GM19324 (cell line): Measurements from ENCODE around the gene FAM3A.
A peak's percentile ranks its signal among the peaks of the same experiment; 100 is the strongest.

ENCODE experiments used
- ATAC-seq: cut with Tn5 transposase; IDR thresholded peaks from one replicate; pipeline ENCODE4 v1.9.1; 2021; ENCODE audit warnings: mild to moderate bottlenecking, moderate library complexity; ENCODE audit not compliant: unreplicated experiment, low FRiP score

Gene FAM3A

GRCh38 chrX:154483325-154483724 lies 32.7 kb downstream of the FAM3A start:
- no peak for ATAC-seq

DNA sequence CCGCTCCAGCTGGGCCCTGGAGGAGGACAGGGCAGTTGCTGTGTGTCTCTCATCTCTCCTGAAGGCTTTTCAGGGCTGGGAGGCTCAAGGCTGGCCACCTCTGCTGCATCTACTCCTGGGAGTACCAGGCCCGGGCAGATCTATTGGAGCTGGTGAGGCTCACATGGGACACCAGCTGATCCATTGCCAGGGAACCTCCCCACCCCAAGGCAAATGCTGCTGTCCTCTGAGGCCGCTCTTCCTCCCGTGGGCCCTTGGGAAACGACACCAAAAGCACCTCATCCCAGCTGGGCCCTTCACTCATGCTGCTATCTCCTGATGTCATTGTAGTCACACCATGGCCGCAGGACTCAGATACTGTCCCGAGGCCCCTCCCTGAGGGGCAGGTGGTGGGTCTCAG lies 33.2 kb downstream of the FAM3A start:
- no peak for ATAC-seq

- no peak for ATAC-seq
Measured at GRCh38 chrX:154481911-154482601, 34.0 kb downstream of the FAM3A start.

DNA sequence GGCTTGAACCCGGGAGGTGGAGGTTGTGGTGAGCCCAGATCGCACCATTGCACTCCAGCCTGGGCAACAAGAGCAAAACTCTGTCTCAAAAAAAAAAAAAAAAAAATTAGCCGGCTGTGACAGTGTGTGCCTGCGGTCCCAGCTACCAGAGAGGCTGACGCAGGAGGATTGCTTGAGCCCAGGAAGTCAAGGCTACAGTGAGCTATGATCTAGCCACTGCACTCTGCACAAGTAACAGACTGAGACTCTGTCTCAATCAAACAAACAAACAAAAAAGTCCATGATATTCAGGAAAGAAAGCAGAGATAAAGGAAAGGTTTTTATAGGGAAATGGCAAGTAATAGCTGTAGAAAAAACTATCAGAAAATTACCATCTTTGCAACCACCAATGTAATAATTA lies 34.8 kb downstream of the FAM3A start:
- ATAC-seq: no peak

GRCh38 chrX:154478728-154479622 lies 37.1 kb downstream of the FAM3A start, which contains the start of gene LAGE3:
LAGE3 (minus strand) TSS chrX:154479281; CDS start chrX:154478915, 366 bp downstream.
- ATAC-seq: peak; percentile 85

- no peak for ATAC-seq
Measured at GRCh38 chrX:154477891-154478477, 38.0 kb downstream of the FAM3A start.

- no peak for ATAC-seq
Measured at GRCh38 chrX:154476821-154477220, 39.2 kb downstream of the FAM3A start.

DNA sequence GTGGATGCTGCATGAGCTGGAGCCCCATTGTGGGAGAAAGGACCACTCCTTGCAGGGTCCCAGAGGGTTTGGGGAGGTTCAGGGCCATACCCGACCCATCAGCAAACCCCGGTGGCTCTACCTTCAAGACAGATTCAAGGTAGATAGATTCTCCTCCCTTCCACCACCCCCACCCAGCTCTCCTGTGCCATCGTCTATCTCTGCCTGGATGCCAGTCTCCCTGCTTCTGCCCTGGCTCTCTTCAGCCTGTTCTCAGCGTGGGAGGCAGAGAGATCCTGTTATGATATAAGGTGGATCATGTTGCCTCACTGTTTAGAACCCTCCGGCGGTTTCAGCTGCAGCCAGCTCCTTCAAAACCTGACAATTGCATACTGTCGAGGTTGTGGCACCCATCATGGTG lies 42.3 kb downstream of the FAM3A start:
- ATAC-seq: no peak

DNA sequence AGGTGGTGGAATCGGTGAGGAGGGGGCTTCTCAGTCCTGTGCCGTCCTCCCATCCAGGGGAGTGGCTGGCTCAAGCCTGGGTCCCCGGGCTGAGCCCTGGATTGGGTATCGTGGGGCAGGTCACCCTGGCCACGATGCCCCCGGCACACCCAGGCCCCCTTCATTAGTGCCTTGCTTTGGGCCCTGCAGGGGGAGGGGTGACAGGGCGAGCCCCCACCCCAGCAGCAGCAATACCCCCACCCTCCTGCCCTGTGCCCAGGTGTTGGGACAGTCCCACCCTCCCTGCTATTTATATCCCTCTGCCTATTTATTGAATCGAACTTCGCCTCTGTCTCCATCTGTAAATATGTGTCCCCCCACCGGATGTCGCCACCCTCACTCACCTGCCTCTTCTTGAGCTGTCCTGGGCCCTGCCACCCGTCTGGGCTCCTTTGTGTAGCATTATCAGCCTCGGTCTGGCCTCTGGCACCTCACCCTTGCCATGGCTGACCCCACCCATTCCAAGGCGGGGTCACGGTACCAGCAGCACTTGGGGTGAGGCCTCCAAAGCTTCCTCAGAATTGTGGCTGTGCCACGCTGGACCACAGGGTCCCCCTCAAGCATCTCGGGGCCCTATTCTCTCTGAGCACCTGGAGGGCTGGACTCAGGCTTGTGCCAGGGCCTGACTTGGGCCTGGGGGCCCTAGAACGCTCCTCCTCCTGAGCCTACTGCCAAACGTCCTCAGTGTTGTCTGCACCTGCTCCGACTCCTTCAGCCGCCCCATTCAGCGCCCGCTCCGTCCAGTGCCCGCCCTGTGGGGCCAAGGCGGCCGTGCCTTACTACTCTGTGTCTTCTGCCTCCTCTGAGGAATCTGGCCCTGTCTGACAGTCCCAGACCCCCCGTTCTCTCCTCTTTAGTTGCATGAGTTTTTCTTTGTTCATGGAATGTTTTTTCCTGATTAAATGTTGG lies 43.1 kb downstream of the FAM3A start:
- ATAC-seq: no peak

GRCh38 chrX:154471839-154472684 lies 44.0 kb downstream of the FAM3A start:
- no peak for ATAC-seq

GRCh38 chrX:154470914-154471568 lies 45.0 kb downstream of the FAM3A start:
- ATAC-seq: no peak

GRCh38 chrX:154470434-154470833 lies 45.6 kb downstream of the FAM3A start:
- ATAC-seq: no peak

- no peak for ATAC-seq
Measured at GRCh38 chrX:154469880-154470279, 46.2 kb downstream of the FAM3A start.

DNA sequence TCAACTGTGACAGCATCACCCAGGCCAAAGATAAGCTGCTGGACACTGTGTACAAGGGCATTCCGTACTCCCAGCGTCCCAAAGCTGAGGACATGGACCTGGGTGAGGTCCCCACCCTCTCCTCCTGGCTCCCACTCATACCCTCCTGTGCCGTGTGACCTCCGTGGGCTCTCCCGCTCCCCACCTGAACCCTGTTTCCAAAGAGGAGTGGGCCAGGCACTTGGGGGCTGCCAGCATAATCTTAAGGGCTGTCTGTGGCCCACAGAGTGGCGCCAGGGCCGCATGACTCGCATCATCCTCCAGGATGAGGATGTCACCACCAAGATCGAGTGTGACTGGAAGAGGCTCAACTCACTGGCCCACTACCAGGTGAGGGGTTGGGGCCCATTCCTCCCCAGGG lies 46.9 kb downstream of the FAM3A start:
- ATAC-seq: no peak

DNA sequence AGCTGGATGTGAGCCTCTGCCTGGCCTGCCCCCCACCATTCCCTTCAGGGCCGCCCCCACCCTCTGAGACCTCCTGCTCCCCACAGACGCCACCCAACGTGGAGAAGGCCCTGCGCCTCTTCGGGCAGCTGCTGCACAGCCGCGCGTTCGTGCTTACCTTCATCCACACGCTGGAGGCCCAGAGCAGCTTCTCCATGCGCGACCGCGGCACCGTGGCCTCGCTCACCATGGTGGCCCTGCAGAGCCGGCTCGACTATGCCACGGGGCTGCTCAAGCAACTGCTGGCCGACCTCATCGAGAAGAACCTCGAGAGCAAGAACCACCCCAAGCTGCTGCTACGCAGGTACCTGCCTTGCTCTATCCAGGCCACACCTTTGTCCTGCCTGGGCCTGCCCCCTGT lies 47.8 kb downstream of the FAM3A start:
- ATAC-seq: no peak

DNA sequence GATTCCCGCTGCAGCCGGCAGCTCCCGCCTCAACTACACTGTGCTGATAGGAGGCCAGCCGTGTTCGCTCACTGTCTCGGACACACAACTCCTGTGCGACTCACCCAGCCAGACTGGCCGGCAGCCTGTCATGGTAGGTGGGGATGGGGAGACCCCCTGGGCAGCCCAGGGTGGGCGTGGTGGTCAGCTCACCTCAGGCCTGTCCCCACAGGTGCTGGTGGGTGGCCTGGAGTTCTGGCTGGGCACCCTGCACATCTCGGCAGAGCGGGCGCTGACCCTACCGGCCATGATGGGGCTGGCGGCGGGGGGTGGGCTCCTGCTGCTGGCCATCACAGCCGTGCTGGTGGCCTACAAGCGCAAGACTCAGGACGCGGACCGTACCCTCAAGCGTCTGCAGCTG lies 48.5 kb downstream of the FAM3A start:
- ATAC-seq: no peak

DNA sequence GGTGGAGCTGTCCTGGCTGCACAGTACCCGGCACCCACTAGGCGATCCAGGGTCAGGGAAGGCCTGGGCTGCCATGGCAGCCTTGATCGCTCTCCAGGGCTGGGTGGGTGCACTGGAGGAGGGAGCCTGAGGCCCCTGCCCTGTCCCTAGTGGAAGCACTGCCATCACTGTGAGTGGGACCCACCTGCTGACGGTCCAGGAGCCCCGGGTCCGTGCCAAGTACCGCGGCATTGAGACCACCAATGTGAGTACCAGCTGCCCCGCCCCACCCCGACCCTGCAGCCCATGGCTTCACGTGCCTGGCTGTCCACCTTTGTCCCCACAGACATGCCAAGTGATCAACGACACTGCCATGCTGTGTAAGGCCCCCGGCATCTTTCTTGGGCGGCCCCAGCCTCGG lies 49.1 kb downstream of the FAM3A start:
- no peak for ATAC-seq

DNA sequence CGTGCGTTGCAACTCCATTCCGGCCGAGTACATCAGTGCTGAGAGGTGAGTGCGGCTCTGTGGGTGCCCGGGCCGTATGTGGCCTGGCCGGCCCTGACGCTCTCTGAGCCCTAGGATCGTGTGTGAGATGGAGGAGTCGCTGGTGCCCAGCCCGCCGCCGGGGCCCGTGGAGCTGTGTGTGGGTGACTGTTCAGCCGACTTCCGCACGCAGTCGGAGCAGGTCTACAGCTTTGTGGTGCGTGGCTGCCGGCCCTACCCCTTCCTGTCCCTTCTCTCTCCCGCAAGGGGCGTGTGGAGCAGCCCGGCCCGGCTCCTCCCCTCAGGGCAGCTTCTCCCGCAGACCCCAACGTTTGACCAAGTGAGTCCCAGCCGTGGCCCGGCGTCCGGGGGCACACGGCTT lies 50.0 kb downstream of the FAM3A start:
- no peak for ATAC-seq

- ATAC-seq: no peak
Measured at GRCh38 chrX:154465601-154466000, 50.4 kb downstream of the FAM3A start.
